Measurements from ENCODE around the gene BAIAP2L1. TPM values are rescaled to one million over a fixed set of nuclear protein-coding genes. Genes with fewer than 3 reads are reported as not detected.

The BAIAP2L1 gene
- total and polyA plus RNA-seq, 7 donors, result 0.27 to 44.2 (median 3.0) TPM

- TF ChIP-seq POLR2AphosphoS5 (IDR thresholded peaks at IDR 0.05) (no peak), EP300 (IDR thresholded peaks at IDR 0.05) (no peak), POLR2A (IDR thresholded peaks at IDR 0.05) (no peak)
- TF ChIP-seq, protein P1, sequence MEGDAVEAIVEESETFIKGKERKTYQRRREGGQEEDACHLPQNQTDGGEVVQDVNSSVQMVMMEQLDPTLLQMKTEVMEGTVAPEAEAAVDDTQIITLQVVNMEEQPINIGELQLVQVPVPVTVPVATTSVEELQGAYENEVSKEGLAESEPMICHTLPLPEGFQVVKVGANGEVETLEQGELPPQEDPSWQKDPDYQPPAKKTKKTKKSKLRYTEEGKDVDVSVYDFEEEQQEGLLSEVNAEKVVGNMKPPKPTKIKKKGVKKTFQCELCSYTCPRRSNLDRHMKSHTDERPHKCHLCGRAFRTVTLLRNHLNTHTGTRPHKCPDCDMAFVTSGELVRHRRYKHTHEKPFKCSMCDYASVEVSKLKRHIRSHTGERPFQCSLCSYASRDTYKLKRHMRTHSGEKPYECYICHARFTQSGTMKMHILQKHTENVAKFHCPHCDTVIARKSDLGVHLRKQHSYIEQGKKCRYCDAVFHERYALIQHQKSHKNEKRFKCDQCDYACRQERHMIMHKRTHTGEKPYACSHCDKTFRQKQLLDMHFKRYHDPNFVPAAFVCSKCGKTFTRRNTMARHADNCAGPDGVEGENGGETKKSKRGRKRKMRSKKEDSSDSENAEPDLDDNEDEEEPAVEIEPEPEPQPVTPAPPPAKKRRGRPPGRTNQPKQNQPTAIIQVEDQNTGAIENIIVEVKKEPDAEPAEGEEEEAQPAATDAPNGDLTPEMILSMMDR (IDR thresholded peaks at IDR 0.05), result no peak
- intact Hi-C loops (cut with DNase I), result no loop called here
- no peak overlapping the region for H3K4me3 ChIP-seq
- 64 to 68% methylated on average over 7 of the region's 7 CpGs for WGBS, 2 donors
- H3K27me3 ChIP-seq, result no peaks in the 10 kb centered on the region
- H3K27ac ChIP-seq, result no peak overlapping the region
- no peaks in the 10 kb centered on the region for H3K4me1 ChIP-seq
- H3K9me3 ChIP-seq, result no peaks in the 10 kb centered on the region
- H3K36me3 ChIP-seq, result no peaks in the 10 kb centered on the region
- DNase-seq, result no peak
These were observed 43.1 kb downstream of the BAIAP2L1 start for GRCh38 chr7:98357751-98358161.

DNA sequence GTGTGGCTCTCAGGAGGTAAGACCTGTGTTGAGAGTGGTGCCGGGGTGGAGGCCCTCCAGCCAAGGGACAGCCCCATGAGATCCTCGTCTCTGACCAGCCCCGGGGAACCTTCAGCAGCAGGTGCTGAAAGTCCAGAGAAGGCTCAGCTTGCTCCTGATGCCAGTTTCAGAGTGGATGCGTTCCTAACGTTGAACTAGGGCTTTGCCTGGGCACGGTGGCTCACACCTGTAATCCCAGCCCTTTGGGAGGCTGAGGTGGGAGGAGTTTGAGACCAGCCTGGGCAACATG lies 45.7 kb downstream of the BAIAP2L1 start:
- intact Hi-C loops (cut with DNase I), result no loop called here
- Histone ChIP-seq H3K36me3 (no peaks in the 10 kb centered on the region), H3K27ac (no peak overlapping the region), H3K4me3 (no peak overlapping the region), H3K4me1 (no peaks in the 10 kb centered on the region), H3K9me3 (peaks cover 0 to 2% (median 0%) of the 10 kb centered on the region in 4 donors), H3K27me3 (no peaks in the 10 kb centered on the region)
- TF ChIP-seq EP300 (IDR thresholded peaks at IDR 0.05) (no peak), POLR2AphosphoS5 (IDR thresholded peaks at IDR 0.05) (no peak), POLR2A (IDR thresholded peaks at IDR 0.05) (no peak)
- TF ChIP-seq, protein P1 (IDR thresholded peaks at IDR 0.05), result no peak
- WGBS, 2 donors, result 54 to 84% methylated on average over 6 of the region's 6 CpGs
- no peak for DNase-seq

DNA sequence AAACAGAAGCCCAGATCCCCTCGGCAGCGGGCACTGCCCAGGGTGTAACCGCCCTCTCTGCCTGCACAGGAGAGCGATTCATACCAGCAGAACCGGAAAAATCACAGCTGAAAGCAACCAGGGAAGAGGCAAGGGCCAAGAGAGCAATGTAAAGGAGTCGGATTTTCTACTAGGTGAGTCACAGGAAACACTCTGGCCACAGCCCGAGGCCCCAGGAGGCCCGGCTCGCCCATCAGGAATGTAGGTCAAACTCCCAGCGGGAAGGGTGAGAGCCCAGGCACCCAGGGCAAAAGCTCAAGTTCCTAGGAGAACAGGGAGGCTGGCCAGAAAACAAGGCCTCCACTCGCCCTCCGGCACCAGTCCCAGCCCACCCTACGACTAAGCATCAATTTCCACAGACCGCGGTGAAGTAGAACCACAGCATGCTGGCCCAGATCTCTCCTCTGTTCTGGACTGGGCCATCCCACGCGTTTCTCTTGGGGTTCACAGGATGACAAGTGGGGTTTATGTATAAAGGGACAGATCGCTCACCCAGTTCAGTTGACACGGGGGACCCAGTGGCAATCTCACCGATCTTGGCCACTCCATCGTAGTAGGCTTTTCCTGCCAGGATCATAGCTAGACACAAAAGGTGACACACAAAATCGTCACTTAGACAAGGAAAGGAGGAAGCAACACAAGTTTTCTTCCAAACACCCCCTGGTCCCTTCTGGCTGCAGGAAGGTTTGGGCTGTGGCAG lies 46.2 kb downstream of the BAIAP2L1 start:
- intact Hi-C loops (cut with DNase I), result no loop called here
- WGBS, 2 donors, result 38 to 78% methylated on average over 22 of the region's 22 CpGs
- Histone ChIP-seq H3K36me3 (no peaks in the 10 kb centered on the region), H3K9me3 (peaks cover 0 to 2% (median 0%) of the 10 kb centered on the region in 4 donors), H3K4me1 (no peaks in the 10 kb centered on the region), H3K4me3 (no peak overlapping the region), H3K27ac (no peak overlapping the region), H3K27me3 (no peaks in the 10 kb centered on the region)
- TF ChIP-seq POLR2AphosphoS5 (IDR thresholded peaks at IDR 0.05) (no peak), POLR2A (IDR thresholded peaks at IDR 0.05) (no peak), EP300 (IDR thresholded peaks at IDR 0.05) (no peak)
- TF ChIP-seq, protein P1 (IDR thresholded peaks at IDR 0.05), result no peak
- DNase-seq, result no peak

DNA sequence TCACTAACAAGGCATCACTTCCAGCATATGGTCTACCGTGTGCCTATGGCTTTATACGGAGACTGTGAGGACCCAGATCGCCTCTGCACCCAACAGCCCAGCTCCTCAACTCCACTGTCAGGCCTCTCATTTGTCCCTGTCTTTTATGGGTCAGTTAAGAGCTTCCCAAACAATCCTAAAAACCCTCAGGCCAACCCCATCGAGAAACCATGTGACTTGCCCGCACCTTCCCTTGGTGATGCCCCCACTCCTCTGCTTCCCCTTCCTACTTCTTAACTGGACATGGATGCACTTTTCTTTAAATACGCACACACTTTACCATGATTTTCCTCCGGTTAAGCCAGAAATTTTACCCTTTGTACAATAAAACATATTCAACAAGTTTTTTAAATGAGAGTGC lies 46.8 kb downstream of the BAIAP2L1 start:
- TF ChIP-seq EP300 (IDR thresholded peaks at IDR 0.05) (no peak), POLR2AphosphoS5 (IDR thresholded peaks at IDR 0.05) (no peak), POLR2A (IDR thresholded peaks at IDR 0.05) (no peak)
- TF ChIP-seq, protein P1 (IDR thresholded peaks at IDR 0.05), result no peak
- Histone ChIP-seq H3K9me3 (peaks cover 0 to 2% (median 0%) of the 10 kb centered on the region in 4 donors), H3K36me3 (no peaks in the 10 kb centered on the region), H3K4me1 (no peaks in the 10 kb centered on the region), H3K27ac (no peak overlapping the region), H3K4me3 (no peak overlapping the region), H3K27me3 (no peaks in the 10 kb centered on the region)
- 34 to 75% methylated on average over 7 of the region's 7 CpGs for WGBS, 2 donors
- DNase-seq, result no peak
- intact Hi-C loops (cut with DNase I), result no loop called here

- WGBS, 2 donors, result 9 to 52% methylated on average over 4 of the region's 4 CpGs
- no peaks in the 10 kb centered on the region for H3K4me1 ChIP-seq
- H3K27me3 ChIP-seq, result no peaks in the 10 kb centered on the region
- no peak overlapping the region for H3K4me3 ChIP-seq
- no peak for TF ChIP-seq EP300 (IDR thresholded peaks at IDR 0.05)
- TF ChIP-seq, protein P1 (IDR thresholded peaks at IDR 0.05), result no peak
- TF ChIP-seq POLR2A (IDR thresholded peaks at IDR 0.05), result no peak
- no peak for TF ChIP-seq POLR2AphosphoS5 (IDR thresholded peaks at IDR 0.05)
- intact Hi-C loops (cut with DNase I), result no loop called here
- no peaks in the 10 kb centered on the region for H3K36me3 ChIP-seq
- peaks cover 0 to 2% (median 0%) of the 10 kb centered on the region in 4 donors for H3K9me3 ChIP-seq
- no peak overlapping the region for H3K27ac ChIP-seq
- no peak for DNase-seq
These were observed 48.3 kb downstream of the BAIAP2L1 start for GRCh38 chr7:98352621-98353020.
